GM10266 (cell line): ENCODE results near the gene OTX2.

ENCODE experiments used
- DNase-seq: peaks from one replicate; pipeline ENCODE4 v3.0.0; 2012; ENCODE audit errors: extremely low spot score
- CTCF ChIP-seq: IDR thresholded peaks from 2 replicates; pipeline ENCODE4 v1.5.1; 2012; ENCODE audit warnings: mild to moderate bottlenecking, low read depth; ENCODE audit not compliant: control insufficient read depth, insufficient read depth; ENCODE audit errors: missing control alignments

Gene OTX2

GRCh38 chr14:56794088-56794556 lies 16.2 kb downstream of the OTX2 start:
- DNase-seq: peak; percentile 19
- TF ChIP-seq CTCF: no peak

GRCh38 chr14:56789955-56790354 lies 20.3 kb downstream of the OTX2 start:
- TF ChIP-seq CTCF: no peak
- no peak for DNase-seq

- no peak for TF ChIP-seq CTCF
Observed at GRCh38 chr14:56787530-56787929, 22.7 kb downstream of the OTX2 start.

GRCh38 chr14:56782711-56783110 lies 27.6 kb downstream of the OTX2 start:
- TF ChIP-seq CTCF: no peak
- no peak for DNase-seq

More at GRCh38 chr14:56787530-56787929, 22.7 kb downstream of the OTX2 start:
- no peak for DNase-seq

- DNase-seq: no peak
- TF ChIP-seq CTCF: no peak
Observed at GRCh38 chr14:56774503-56774902, 35.8 kb downstream of the OTX2 start.

- TF ChIP-seq CTCF: no peak
- no peak for DNase-seq
Observed at GRCh38 chr14:56770512-56770911, 39.8 kb downstream of the OTX2 start.

- no peak for TF ChIP-seq CTCF
- DNase-seq: no peak
Observed at GRCh38 chr14:56760164-56760914, 49.9 kb downstream of the OTX2 start.
